Amniotic epithelial cell (primary cell): ENCODE results near the gene RPL26.
"Not testable (repeated sequence)": the region's sequence is repeated elsewhere in the genome, so short reads cannot be mapped to it uniquely, and the experiment has no call there.

Experiments
- DNase-seq: peaks from one replicate; pipeline ENCODE4 v3.0.0-alpha.2; 2010; ENCODE audit warnings: low read depth

RPL26 gene

DNA sequence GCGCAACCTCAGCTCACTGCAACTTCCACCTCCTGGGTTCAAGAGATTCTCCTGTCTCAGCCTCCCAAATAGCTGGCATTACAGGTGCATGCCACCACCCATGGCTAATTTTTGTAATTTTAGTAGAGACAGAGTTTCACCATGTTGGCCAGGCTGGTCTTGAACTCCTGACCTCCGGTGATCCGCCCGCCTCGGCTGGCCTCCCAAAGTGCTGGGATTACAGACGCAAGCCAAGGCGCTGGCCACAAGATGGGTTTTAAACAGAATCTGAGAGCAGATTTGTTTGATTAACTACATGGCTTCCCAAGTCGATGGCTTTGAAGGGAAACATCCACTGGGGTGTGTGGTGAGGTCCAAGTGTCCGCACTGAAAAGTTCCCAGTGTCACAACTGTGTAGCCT lies 11.5 kb upstream of the RPL26 start:
- DNase-seq = not testable (repeated sequence)

DNA sequence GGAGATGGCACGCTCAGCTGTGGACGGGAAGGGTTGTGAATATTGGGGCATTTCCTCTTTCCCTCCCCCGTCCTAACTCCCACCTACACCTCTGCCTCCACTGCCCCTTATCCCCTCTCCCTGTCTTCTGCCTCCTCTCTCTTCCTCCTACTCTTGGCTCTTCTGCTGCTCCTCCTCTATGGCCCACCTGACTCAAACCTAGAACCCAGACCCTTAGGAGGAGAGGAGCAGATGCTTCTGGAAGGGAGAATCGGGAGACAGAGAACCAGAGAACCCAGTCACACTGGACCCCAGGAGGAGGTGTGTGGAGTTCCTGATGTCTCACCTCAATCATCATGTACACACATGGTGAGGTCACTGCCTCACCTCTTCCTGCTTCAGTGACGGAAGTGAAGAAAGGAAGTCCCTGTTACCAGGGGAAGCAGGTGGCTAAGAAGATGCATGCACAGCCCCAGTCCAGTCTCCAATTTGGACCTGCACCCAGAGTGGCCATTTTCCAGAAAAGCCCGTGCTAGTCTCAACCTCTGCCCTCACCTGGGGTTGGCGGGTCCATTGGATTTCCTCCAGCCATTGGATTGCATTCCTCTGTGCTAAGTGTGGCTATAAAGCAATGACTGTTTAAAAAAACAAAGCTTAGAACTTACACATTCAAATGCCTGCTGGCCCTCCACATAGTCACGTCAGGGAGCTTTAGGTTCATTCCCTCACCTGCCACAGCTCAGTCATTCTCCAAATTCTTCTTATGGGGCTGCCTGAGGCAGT lies 10.7 kb upstream of the RPL26 start:
- DNase-seq = no peak

DNA sequence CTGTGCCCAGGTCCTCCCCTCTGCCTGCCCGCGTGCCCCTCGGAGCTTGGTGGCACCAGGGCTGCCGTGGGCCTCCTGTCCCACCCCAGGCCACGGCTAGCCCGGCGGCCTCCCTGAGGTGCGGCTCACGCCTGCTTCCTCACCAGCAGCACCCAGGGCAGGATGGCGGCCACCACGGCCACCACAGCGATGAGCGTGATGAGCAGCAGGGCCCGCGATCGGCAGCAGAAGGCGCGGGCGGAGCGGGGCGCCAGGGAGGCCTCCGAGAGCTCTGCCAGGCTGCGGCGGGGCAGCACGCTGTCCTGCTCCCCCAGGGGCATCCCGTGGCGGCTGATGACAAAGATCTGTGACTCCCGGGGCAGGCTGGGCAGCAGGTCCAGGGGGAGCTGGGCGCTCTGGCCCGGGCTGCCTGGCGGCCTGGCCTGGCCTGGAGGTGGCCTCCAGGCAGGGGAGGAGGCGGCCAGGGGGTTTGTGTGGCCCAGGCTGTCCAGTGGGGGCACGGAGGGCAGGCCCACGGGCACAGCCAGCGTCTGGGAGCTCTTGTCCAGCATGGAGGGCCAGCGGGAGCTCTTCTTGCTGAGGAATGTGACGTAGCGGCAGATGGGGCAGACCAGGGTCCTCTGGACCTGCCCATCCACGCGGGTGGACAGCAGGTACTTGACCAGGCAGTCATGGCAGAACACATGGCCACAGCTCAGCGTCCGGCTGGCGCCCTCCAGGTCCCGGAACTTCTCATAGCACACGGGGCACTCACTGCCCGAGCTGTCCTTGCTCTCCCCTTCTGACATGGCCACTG lies 9.9 kb upstream of the RPL26 start:
- DNase-seq = no peak

DNA sequence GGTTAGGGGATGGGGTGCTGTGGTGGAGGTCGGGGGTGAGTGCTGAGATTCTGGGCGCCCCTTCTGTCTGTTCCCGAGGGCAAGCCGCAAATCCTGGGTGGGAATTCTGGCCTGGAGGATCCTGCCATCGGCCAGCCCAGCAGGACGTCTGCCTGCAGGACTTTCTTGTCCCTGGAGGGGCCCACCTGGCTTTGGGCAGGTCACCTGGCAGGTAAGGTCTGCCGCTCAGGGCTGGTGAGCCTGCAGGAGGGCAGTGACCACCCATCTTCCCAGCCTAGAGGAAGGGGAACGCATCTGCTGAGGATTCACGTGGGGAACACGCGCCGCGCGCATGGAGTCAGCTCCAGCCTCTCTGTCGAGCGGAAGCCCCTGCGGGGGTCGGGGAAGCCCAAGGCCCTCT lies 9.3 kb upstream of the RPL26 start:
- no peak for DNase-seq

DNA sequence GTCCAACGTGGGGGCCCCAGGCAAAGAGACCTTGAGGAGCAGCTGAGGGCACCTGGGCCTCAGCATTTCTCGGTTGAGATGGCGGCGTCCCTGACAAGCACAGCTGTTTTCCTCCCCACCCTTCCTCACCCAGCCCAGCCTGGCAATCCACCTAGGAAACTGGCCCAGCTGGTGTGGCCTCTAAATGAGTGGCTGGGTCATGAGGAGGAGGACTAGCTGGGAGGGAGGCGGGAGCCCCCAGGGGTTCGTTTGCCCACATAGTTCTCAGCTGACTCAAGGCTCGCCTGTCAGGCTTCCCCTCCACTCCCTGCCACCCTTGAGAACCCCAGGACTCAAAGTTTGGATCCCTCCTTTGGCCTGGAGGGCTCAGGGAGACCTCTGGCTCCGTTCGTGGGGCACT lies 8.7 kb upstream of the RPL26 start:
- DNase-seq = peak; percentile 18

DNA sequence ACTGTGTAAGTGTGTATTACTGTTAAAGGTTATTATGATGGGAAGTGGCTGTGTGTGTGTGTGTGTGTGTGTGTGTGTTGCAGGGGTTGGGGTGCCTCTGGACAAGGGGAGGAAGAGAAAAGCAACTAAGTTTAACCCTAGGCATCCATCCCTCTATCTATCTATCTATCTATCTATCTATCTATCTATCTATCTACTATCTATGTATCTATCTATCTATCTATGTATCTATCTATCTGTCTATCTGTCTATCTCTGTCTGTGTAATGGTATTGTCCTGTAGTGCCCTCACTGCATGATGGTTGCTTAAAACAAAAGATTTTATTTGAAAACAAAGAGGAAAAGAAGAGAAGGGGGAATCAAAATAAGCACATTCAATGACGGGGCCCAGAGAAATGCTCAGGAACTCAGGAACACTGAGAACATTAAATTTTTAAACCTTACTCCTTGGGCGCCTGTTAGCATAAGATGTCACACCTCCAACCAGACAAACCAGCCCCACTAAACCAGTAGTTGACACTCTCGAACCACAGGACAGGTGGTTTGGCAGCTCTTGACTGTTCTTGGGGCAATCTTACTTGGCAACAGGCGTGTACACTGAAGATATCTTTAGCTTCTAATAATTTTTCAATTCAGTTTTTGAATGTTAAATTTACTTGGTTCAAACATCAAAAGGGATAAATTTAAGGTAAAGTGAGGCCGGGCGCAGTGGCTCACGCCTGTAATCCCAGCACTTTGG lies 5.1 kb upstream of the RPL26 start:
- DNase-seq = no peak

DNA sequence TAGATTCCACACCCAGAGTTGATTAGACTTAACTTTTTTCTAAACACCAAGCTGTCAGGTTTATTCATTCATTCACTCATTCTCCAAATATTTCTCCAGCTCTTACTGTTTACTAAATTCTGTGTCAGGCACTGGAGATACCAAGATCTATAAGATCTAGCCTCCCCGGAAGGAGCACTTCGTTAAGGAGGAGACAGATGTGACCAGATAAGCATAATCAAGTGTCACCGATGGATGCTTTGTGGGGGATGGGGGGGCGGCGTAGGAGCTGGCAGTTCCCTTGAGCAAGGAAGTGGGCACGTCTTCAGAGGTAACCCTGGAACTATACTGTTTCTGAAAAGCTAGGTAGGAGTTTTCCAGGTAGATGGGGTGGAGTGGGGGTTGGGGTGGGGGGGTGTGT lies 3.8 kb upstream of the RPL26 start:
- DNase-seq = peak; percentile 7

DNA sequence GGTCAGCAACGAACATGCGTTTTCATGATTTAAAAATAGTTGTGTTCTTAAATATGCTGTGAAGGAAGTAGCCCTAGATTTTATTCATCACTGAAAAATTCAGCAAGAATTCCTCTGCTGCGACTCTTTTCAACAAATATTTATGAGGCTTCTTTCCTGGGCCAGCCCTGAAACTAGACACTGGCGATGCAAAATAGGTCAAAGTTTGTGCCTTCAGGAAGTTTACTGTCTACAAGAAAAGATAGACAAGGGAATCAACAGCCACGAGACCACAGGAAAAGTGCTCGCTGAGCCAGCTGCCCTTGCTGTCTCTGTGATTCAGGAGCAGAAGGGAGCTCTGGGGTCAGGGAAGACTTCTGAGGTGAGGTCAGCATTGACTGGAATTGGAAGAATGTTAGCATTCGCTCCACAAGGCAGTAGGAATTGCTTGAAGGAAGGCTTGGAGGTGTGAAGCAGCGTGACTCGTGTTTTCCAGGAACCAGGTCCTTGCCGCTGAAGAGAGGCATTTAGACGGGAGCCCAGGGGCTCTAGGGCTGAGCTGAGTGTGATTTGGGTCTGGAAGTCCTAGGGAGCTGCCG lies 1.9 kb upstream of the RPL26 start:
- peak; percentile 97 for DNase-seq

DNA sequence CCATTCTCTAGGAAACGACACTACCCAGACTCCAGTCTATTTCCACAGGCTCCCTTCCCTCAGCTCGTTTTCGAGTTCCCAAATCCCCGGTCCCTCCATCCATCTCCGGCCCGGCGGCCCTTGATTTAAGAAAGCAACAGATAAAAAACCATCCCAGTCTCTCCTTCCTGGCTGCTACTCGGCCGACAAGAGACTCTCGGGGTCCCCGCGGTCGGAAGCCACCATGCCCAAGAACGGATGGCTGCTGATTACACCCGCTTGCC lies 182 bp downstream of the RPL26 start:
- DNase-seq = no peak

DNA sequence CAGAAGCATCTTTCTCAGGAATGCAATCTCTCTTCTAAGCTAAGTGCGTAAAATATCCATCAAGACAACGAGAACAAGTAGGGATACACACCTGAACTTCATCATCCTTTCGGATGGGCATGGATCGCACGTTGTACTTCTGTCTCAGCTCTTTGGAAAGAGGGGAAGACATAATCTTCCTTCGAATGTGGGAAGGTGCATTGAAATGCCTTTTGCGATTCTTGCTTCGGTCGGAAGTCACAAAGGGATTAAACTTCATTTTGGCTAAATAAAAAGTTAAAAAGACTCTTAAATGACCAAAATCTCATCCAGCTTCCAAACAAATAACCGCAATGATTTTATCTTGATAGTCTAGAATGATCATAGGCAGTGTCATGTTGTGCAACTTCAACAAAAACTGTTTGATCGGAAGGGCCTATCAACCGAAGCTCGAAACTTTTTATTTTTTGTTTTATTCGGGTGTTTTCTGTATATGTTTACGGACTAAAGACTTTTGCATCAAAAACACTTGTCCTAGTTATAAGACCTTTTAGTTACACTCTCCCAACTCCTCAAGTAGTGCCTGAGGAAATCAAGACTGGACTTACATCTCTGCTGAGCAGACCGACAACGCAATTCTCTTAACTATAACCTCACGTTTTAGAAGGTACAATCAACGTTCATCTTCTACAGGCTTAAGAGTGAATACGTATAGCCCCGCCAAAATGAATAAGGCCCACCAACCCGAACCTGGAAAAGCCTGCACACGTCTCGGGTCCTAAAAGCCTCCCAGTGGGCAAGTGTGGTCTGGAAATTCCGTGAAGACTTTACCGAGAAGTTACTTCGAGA lies 727 bp downstream of the RPL26 start:
- peak; percentile 17 for DNase-seq

DNA sequence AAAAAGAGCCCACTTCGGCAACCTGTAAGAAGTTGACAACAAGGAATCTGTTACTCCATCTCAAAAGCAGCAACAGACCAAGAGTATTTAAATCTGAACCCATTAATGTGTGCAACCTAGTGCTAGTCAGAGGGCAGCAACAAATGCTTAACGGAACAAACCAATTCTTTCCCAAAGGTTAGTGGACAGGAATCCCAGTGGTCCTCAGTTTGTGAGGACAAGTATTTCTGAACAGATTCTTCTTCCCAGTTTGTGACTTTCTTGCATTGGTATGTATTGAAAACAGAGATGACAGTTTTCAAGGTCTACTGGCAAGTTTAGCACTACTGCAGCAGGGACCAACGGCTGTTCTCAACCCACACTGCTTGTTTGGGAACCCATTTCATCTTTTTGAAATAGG lies 2.9 kb downstream of the RPL26 start:
- DNase-seq = no peak

DNA sequence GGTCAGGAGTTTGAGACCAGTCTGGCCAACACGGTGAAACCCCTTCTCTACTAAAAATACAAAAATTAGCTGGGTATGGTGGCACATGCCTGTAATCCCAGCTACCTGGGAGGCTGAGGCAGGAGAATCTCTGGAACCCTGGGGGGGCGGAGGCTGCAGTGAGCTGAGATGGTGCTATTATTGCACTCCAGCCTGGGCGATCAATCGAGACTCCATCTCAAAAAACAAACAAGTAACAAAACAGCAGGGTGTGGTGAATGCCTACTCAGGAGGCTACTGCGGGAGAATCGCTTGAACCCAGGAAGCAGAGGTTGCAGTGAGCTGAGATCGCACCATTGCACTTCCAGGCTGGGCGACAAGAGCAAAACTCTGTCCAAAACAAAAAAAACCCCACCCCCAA lies 4.9 kb downstream of the RPL26 start:
- DNase-seq = not testable (repeated sequence)

DNA sequence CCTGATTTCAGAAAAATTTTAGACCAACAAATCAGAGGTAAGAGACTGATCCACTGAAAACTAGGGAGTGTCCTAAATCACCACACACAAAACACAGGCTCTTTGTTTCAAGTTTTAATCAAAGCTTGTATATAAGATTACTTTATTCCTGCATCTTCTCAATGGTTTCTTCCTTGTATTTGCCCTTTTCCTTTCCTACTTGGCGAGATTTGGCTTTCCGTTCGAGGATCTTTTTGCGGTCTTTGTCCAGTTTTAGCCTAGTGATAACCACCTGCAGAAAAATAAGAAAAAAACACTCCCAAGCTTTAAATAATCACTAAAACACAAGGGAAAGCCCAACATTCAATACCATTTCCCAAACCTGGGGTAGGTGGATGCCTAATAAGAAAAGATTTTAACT lies 5.6 kb downstream of the RPL26 start:
- DNase-seq = no peak

DNA sequence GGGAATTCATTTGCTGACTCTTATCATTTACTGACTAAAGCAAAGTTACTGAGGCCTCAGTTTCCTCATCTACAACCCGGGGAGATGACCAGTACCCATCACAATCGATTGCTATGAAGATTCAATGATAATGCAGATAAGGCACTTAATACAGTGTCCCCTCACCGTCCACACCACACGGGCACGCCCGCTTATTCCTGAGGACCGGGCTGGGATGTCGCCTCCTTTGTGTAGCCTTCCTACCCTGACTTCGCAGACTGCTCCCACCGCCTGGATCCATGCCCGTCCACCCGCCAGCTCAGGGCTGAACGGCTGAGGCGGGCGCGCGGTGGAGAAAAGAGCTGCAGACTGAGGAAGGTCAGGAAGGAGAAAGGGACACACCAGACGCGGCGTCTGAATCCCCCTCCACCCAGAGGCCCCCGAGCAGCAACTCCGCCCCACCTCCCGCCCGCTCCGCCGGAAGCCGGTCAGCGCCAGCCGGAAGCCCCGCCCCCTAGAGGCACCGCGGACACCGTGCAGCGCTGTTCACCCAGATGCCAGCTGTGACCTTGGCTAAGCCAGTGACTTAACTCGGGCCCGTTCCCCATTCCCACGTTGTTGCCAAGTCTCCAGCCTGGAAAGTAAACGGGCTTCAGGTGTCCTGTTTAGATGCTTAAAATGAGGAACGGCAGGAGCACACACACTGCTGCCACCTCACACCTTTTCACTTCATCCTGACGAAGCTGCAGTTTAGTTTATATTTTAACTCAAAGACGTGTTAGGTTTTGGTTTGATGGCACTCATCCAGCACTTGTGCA lies 6.5 kb downstream of the RPL26 start, which contains the start of gene KRABD2:
Gene KRABD2, minus strand, starts transcription at position 434 of the 797 bp plus-strand sequence.
- DNase-seq = peak; percentile 77

DNA sequence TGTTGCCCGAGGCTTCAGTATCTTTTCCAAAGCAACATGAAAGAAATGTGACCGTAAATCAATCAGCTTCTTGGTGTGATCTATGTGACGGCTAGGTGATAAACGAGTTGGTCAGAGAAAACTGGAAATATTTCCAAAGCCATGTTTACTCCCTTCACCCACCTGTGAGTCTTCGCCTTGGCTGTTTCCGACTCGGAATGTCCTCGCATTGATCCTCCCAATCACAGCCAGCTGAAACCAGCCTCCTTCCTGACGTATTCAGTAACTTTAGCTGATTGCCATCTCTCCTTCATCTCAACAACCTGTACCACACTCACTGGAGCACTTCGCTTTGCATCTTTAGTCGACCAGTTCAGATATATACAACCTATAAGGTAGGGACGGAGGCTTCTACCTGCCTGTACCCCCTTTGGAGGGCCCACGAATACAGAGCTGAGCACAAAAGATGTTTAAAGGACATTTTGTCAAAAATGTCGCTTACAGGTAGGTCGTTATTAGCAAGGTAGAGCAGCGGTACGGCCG lies 7.2 kb downstream of the RPL26 start:
- DNase-seq = peak; percentile 17

DNA sequence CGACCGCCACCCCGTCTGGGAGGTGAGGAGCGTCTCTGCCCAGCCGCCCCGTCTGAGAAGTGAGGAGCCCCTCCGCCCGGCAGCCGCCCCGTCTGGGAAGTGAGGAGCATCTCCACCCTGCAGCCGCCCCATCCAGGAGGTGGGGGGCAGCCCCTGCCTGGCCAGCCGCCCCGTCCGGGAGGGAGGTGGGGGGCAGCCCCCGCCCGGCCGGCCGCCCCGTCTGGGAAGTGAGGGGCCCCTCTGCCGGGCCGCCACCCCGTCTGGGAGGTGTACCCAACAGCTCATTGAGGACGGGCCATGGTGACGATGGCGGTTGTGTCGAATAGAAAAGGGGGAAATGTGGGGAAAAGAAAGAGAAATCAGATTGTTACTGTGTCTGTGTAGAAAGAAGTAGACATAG lies 9.1 kb downstream of the RPL26 start:
- not testable (repeated sequence) for DNase-seq

DNA sequence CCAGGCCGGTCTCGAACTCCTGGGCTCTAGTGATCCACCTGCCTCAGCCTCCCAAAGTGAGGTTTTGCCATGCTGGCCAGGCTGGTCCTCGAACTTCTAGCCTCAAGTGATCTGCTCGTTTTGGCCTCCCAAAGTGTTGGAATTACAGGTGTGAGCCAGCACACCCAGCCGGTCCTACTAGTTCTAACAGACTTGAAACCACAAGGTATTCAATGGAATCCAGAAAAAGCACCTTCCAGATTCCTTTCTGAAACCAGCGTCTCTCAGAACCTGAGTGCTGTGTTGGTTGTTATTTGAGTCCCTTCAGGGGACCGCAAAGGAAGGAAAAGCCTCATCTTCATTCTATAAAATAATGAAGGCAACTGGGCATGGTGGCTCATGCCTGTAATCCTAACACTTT lies 10.6 kb downstream of the RPL26 start:
- DNase-seq = no peak

DNA sequence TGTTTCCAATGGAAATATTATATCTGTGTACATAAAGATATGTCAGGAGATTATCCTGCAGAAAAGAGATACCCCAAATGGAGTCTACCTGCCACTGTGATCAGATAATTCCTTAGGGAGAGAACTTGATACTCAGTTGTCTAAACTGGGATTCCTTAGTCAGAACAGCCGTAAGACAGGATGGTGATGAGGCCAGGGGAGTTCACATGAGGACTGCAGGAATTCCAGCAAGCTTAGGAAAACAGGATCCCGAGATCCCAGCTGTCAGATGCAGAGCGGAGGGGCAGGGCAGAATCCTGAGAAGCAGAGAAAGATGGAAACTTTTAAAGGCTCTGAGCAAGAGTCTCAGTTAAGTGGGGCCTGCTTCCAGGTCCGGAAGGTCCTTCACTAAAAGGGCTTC lies 11.2 kb downstream of the RPL26 start:
- peak; percentile 33 for DNase-seq

DNA sequence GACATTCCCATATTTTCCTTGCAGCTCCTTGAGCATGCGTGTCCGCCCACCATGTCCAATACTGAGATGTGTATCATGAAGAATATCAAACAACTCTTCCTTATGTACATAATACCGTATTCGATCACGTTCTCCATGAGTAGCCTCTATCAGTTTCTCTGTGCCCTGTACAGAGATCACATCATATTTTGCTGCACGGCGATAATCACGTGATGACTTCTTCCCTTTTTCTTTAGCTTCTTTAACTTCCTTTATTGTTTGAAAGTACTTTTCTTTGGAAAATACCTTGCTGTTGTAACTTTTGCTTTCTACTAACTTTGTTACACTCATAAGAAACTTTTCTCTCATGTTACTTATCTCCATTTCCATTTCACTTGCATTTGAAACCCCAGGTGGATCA lies 13.0 kb downstream of the RPL26 start:
- no peak for DNase-seq

DNA sequence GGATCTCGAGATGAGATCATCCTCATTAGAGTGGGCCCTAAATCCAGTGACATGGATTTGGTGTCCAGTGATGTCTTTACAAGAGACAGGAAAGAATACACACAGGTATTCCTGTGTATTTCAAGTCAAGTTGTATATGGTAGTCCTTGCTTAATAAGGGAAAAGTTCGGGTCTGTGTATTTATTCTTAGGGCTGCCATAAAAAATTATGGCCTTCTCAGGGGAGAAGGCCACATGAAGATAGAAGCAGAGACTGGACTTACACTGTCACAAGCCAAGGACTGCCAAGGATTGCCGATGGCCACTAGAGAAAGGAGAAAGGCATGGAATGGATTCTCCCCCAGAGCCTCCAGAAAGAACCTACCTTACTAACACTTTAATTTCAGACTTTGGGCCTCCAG lies 14.8 kb downstream of the RPL26 start:
- DNase-seq = no peak

DNA sequence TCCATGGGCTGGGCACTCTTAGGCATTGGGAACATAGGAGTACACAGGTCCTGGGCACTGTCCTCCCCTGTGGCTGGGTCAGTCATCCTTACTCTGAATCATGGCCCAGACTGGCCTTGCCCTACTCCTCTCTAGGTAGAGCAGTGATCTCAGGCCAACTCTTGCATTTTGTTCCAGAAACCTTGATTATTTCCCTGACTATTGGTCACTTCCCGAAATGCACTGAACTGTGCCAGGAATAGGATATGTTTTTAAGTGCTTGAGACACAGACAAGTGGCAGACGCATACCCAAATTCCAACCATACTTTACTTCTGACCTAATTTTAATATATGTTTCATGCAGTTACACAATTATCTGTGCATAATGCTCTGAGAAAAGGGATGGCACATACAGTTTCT lies 16.8 kb downstream of the RPL26 start:
- peak; percentile 84 for DNase-seq
